Frontal cortex (tissue), 4 donors: ENCODE results near the gene SP100. TPM values are rescaled to one million over a fixed set of nuclear protein-coding genes. Genes with fewer than 3 reads are reported as not detected.
"Not testable (repeated sequence)": the region's sequence is repeated elsewhere in the genome, so short reads cannot be mapped to it uniquely, and the experiment has no call there.

ENCODE experiments used
- DNase-seq, 2 donors: peaks; one replicate each; pipeline ENCODE4 v3.0.0; 2012; ENCODE audit warnings: low spot score in 2 of 2
- FAIRE-seq: peaks from 2 replicates; lab custom pipeline; 2012; peaks lifted over from hg19 to GRCh38; lab: Jason Lieb, UNC
- total RNA-seq: library from RNA; depleted of rRNA; stranded (reverse); fragments of >200 nt; gene quantifications from one replicate; pipeline ENCODE4 v1.2.3, GENCODE V29; 2014
- donor health status: control.
- donor health status: control.
- donor health status: control.

The SP100 gene
- total RNA-seq, 1 donor from 2014 or later, result 4.1 TPM

GRCh38 chr2:230418341-230419016 is 2.5 kb downstream of the SP100 start:
- DNase-seq, result no peak
- no peak for FAIRE-seq

DNA sequence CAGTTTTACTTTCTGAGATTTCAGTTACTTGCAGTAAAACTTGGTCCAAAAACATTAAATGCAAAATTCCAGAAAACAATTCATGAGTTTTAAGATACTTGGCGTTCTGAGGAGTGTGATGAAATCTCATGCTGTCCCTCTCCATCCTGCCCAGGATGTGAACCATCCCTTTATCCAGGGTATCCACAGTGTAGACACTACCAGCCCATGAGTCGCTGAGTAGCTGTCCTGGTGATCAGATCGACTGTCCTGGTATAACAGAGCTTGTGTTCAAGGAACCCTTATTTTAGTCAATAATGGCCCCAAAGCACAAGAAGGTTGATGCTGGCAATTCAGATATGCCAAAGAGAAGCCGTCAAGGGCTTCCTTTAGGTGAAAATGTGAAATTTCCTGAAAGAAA is 3.2 kb downstream of the SP100 start:
- FAIRE-seq (no peak), DNase-seq (no peak)

DNA sequence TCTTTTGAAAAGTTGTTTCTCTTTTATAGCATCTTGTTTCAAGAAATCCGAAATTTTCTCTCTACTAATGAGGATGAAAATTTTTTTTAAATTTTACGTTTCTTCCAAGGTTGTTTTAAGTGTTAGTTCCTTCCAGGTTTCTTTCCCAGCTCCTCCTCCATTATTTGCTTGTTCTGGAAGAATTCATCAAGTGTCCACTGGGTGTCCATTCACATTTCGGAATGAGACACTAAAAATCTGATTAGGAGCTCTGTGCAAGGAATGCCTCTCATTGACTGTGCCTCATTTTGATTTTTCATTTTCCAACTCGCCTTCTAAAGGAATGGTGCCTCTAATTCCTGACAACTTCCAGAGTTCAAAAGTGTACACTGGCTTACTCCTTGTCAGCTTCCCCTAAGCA is 6.1 kb downstream of the SP100 start:
- no peak for DNase-seq
- no peak for FAIRE-seq

DNA sequence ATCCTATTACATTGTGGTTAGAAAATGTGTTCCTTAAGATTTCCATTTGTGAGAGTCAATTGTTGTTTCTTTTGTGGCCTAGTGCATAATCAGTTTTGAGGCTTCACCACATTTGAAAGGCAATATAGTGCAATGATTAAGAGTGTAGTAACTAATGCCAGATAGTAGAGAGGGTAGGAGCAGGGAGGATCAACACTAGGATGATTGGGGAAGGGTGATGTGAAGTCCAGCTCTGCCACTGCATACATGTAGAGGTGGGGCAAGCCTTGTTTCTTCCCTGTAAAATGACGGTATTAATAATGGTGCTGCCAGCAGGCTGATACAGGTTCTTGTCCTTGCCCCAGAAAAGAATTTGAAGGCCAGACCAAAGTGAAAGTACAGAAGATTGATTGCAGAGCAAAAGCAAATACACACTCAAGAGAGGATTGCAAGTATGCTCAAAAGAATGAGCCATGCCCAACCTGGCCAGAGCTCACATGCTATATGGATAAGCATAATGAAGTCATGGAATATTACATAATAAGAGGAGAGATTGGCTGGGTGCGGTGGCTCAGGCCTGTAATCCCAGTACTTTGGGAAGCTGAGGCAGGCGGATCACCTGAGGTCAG is 8.0 kb downstream of the SP100 start:
- FAIRE-seq (no peak), DNase-seq (no peak)

- DNase-seq, result no peak
- no peak for FAIRE-seq
Observed at GRCh38 chr2:230425377-230425776, 9.4 kb downstream of the SP100 start.

DNA sequence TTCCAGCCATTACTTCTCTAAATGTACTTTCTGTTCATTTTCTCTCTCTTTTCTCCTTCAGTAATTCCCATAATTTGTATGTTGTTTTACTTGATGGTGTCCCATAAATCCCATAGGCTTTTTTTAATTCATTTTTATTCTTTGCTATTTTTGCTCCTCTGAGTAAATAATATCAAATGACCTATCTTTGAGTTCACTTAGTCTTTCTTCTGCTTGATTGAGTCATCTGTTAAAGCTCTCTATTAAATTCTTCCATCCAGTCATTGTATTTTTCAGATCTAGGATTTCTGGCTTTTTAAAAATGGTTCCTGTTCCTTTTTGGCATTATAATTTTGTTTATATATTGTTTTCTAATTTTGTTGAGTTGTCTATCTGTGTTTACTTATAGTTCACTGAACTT is 13.5 kb downstream of the SP100 start:
- DNase-seq (no peak), FAIRE-seq (no peak)

- FAIRE-seq, result no peak
- no peak for DNase-seq
Observed at GRCh38 chr2:230430957-230431910, 15.2 kb downstream of the SP100 start.

- FAIRE-seq (no peak), DNase-seq (no peak)
Observed at GRCh38 chr2:230434677-230435324, 18.8 kb downstream of the SP100 start.

GRCh38 chr2:230435431-230435830 is 19.4 kb downstream of the SP100 start:
- DNase-seq, result no peak
- FAIRE-seq, result peak; percentile 40

GRCh38 chr2:230439121-230439520 is 23.1 kb downstream of the SP100 start:
- FAIRE-seq, DNase-seq: not testable (repeated sequence)

- FAIRE-seq (no peak), DNase-seq (no peak)
Observed at GRCh38 chr2:230439590-230439989, 23.6 kb downstream of the SP100 start.

DNA sequence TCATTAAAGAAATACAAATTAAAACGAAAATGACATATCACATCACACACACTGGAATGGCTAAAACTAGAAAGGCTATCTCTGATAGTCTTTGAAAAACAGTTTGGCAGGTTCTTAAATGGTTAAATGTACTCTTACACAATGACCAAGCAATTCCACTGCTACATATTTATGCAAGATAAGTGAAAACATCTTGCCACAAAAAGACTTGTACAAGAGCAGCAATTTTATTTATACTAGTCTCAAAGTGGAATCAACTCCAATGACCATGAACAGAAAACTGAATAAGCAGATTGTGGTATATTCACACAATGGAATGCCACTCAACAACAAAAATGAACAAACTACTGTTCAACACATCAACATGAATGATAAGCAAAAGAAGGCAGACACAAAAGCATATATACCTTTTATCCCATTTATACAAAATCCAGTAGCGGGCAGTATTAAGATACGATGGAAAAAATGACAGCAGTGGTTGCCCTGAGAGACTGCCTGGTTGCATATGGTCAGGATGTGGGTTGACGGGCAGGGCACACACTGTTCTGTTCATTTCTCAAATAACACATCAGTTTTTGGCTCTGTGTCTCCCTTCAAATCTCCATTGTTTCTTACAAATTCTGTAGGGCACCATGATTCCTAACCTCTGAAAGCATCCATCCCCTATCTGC is 25.4 kb downstream of the SP100 start:
- no peak for FAIRE-seq
- no peak for DNase-seq

GRCh38 chr2:230443541-230443940 is 27.5 kb downstream of the SP100 start:
- DNase-seq (no peak), FAIRE-seq (no peak)

- FAIRE-seq (no peak), DNase-seq (no peak)
Observed at GRCh38 chr2:230444832-230445231, 28.8 kb downstream of the SP100 start.

GRCh38 chr2:230447036-230447435 is 31.0 kb downstream of the SP100 start:
- FAIRE-seq (no peak), DNase-seq (no peak)

GRCh38 chr2:230447455-230448451 is 31.8 kb downstream of the SP100 start:
- no peak for FAIRE-seq
- DNase-seq, result no peak

GRCh38 chr2:230449901-230450467 is 34.0 kb downstream of the SP100 start:
- FAIRE-seq (no peak), DNase-seq (no peak)

- DNase-seq, result no peak
- no peak for FAIRE-seq
Observed at GRCh38 chr2:230453006-230453405, 37.0 kb downstream of the SP100 start.
